HL-60 (cell line): ENCODE results near the gene DENND4A.

Source experiments
- GABPA ChIP-seq: IDR thresholded peaks from 2 replicates; pipeline ENCODE4 v1.6.1; 2012; ENCODE audit warnings: low read depth
- POLR2AphosphoS5 ChIP-seq: IDR thresholded peaks from 2 replicates; pipeline ENCODE4 v1.6.1; 2012; ENCODE audit warnings: low read depth
- TF ChIP-seq, protein P1 (sequence below): IDR thresholded peaks from one replicate; pipeline ENCODE4 v1.5.1; 2011; ENCODE audit warnings: low read length, control low read depth, inconsistent platforms; ENCODE audit not compliant: insufficient read depth
- TF ChIP-seq, protein P2 (sequence below): IDR thresholded peaks from 2 replicates; pipeline ENCODE4 v1.6.1; 2012; ENCODE audit warnings: low read depth; ENCODE audit not compliant: insufficient replicate concordance

GRCh38 chr15:65690173-65690572 lies 101.9 kb downstream of the DENND4A start:
- TF ChIP-seq, protein P1, sequence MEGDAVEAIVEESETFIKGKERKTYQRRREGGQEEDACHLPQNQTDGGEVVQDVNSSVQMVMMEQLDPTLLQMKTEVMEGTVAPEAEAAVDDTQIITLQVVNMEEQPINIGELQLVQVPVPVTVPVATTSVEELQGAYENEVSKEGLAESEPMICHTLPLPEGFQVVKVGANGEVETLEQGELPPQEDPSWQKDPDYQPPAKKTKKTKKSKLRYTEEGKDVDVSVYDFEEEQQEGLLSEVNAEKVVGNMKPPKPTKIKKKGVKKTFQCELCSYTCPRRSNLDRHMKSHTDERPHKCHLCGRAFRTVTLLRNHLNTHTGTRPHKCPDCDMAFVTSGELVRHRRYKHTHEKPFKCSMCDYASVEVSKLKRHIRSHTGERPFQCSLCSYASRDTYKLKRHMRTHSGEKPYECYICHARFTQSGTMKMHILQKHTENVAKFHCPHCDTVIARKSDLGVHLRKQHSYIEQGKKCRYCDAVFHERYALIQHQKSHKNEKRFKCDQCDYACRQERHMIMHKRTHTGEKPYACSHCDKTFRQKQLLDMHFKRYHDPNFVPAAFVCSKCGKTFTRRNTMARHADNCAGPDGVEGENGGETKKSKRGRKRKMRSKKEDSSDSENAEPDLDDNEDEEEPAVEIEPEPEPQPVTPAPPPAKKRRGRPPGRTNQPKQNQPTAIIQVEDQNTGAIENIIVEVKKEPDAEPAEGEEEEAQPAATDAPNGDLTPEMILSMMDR = no peak
- TF ChIP-seq POLR2AphosphoS5 (no peak), GABPA (no peak)
- TF ChIP-seq, protein P2, sequence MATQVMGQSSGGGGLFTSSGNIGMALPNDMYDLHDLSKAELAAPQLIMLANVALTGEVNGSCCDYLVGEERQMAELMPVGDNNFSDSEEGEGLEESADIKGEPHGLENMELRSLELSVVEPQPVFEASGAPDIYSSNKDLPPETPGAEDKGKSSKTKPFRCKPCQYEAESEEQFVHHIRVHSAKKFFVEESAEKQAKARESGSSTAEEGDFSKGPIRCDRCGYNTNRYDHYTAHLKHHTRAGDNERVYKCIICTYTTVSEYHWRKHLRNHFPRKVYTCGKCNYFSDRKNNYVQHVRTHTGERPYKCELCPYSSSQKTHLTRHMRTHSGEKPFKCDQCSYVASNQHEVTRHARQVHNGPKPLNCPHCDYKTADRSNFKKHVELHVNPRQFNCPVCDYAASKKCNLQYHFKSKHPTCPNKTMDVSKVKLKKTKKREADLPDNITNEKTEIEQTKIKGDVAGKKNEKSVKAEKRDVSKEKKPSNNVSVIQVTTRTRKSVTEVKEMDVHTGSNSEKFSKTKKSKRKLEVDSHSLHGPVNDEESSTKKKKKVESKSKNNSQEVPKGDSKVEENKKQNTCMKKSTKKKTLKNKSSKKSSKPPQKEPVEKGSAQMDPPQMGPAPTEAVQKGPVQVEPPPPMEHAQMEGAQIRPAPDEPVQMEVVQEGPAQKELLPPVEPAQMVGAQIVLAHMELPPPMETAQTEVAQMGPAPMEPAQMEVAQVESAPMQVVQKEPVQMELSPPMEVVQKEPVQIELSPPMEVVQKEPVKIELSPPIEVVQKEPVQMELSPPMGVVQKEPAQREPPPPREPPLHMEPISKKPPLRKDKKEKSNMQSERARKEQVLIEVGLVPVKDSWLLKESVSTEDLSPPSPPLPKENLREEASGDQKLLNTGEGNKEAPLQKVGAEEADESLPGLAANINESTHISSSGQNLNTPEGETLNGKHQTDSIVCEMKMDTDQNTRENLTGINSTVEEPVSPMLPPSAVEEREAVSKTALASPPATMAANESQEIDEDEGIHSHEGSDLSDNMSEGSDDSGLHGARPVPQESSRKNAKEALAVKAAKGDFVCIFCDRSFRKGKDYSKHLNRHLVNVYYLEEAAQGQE = no peak
